IMR-90 (cell line): Measurements from ENCODE around the gene PHOSPHO1. TPM values are rescaled to one million over a fixed set of nuclear protein-coding genes. Genes with fewer than 3 reads are reported as not detected.
A peak's percentile ranks its signal among the peaks of the same experiment; 100 is the strongest.

Experiments
- ATAC-seq: fragments of 200-7000 bp; cut with Tn5 transposase; 2 replicates; pipeline ENCODE4 v1.9.1; 2020; ENCODE audit warnings: low read depth, mild to moderate bottlenecking, moderate library complexity
- BruUV-seq: library from RNA; stranded (reverse); fragments of 400-500 nt; replicated peaks from 2 replicates; lab custom pipeline; 2021; lab: Mats Ljungman, UMichigan
- CTCF ChIA-PET: fragments of 300-600 bp; formaldehyde crosslinking; extraction: SDS; loops from one replicate; lab custom pipeline; 2021; ENCODE audit warnings: antibody characterized with exemption; lab: Yijun Ruan, JAX
- POLR2A ChIA-PET: fragments of 300-600 bp; sonication (Branson Sonifier 250); formaldehyde crosslinking; loops from one replicate; lab custom pipeline; 2022; ENCODE audit warnings: antibody characterized with exemption; ENCODE audit not compliant: unreplicated experiment; lab: Charles Lee
- DNase-seq: peaks from one replicate; pipeline ENCODE4 v3.0.0; 2013
- H2AFZ ChIP-seq: replicated peaks from 2 replicates; pipeline ENCODE3; 2013; ENCODE audit warnings: low read length, mild to moderate bottlenecking; ENCODE audit not compliant: poor library complexity
- H2AK5ac ChIP-seq: 2 replicates; pipeline ENCODE4 v1.6.1; 2013; ENCODE audit warnings: low read depth, low read length, inconsistent platforms
- H2AK9ac ChIP-seq: replicated peaks from 2 replicates; pipeline ENCODE3; 2013; ENCODE audit warnings: mild to moderate bottlenecking, low read depth, low read length, moderate library complexity; ENCODE audit not compliant: poor library complexity
- H2BK120ac ChIP-seq: 2 replicates; pipeline ENCODE4 v1.6.1; 2013; ENCODE audit warnings: low read depth, low read length, inconsistent platforms
- H2BK15ac ChIP-seq: 3 replicates; pipeline ENCODE4 v1.6.1; 2013; ENCODE audit warnings: low read depth, low read length, inconsistent platforms
- H2BK20ac ChIP-seq: 2 replicates; pipeline ENCODE4 v1.6.1; 2013; ENCODE audit warnings: low read depth, mild to moderate bottlenecking, inconsistent platforms, low read length, moderate library complexity
- H2BK5ac ChIP-seq: 2 replicates; pipeline ENCODE4 v1.6.1; 2013; ENCODE audit warnings: mild to moderate bottlenecking, low read depth, low read length, inconsistent platforms; ENCODE audit not compliant: poor library complexity, severe bottlenecking
- H3K14ac ChIP-seq: replicated peaks from 2 replicates; pipeline ENCODE4 v1.6.1; 2013; ENCODE audit warnings: low read depth, low read length, inconsistent platforms
- H3K18ac ChIP-seq: 2 replicates; pipeline ENCODE4 v1.6.1; 2013; ENCODE audit warnings: low read depth, low read length, control low read depth
- H3K23ac ChIP-seq: 2 replicates; pipeline ENCODE4 v1.6.1; 2013; ENCODE audit warnings: low read depth, low read length, inconsistent platforms
- H3K27ac ChIP-seq: 2 replicates; pipeline ENCODE4 v1.5.1; 2013; ENCODE audit warnings: mild to moderate bottlenecking, control low read depth, low read length; ENCODE audit not compliant: insufficient read depth
- H3K27me3 ChIP-seq: 2 replicates; pipeline ENCODE4 v1.6.1; 2013; ENCODE audit warnings: low read length; ENCODE audit not compliant: control insufficient read depth, insufficient read depth
- H3K36me3 ChIP-seq: 2 replicates; pipeline ENCODE4 v1.6.1; 2013; ENCODE audit warnings: low read length, mixed read lengths; ENCODE audit not compliant: control insufficient read depth, insufficient read depth
- H3K4ac ChIP-seq: 2 replicates; pipeline ENCODE4 v1.6.1; 2013; ENCODE audit warnings: low read depth, low read length, inconsistent platforms
- H3K4me1 ChIP-seq: 2 replicates; pipeline ENCODE4 v1.6.1; 2013; ENCODE audit warnings: low read length, mixed read lengths; ENCODE audit not compliant: control insufficient read depth, insufficient read depth
- H3K4me2 ChIP-seq: 2 replicates; pipeline ENCODE4 v1.6.1; 2013; ENCODE audit warnings: low read depth, mild to moderate bottlenecking, control low read depth, low read length, moderate library complexity
- H3K4me3 ChIP-seq: 2 replicates; pipeline ENCODE4 v1.5.1; 2013; ENCODE audit warnings: low read depth, mild to moderate bottlenecking, control low read depth, low read length, moderate library complexity; ENCODE audit not compliant: insufficient read depth
- H3K56ac ChIP-seq: 2 replicates; pipeline ENCODE4 v1.6.1; 2013; ENCODE audit warnings: low read length, inconsistent platforms; ENCODE audit not compliant: insufficient read depth; ENCODE audit errors: extremely low read depth
- H3K79me1 ChIP-seq, 2 experiments: 2 replicates each; pipeline ENCODE4 v1.6.1; 2013; ENCODE audit warnings: low read length in 2 of 2, inconsistent platforms in 1 of 2, low read depth in 1 of 2
- H3K9ac ChIP-seq: 2 replicates; pipeline ENCODE4 v1.6.1; 2013; ENCODE audit warnings: low read depth, low read length, control low read depth
- H3K9me1 ChIP-seq: 2 replicates; pipeline ENCODE4 v1.6.1; 2013; ENCODE audit warnings: low read length, inconsistent platforms; ENCODE audit not compliant: insufficient read depth
- H3K9me3 ChIP-seq: 2 replicates; pipeline ENCODE4 v1.6.1; 2013; ENCODE audit warnings: low read length; ENCODE audit not compliant: control insufficient read depth, insufficient read depth
- H4K20me1 ChIP-seq: 2 replicates; pipeline ENCODE4 v1.6.1; 2013; ENCODE audit warnings: low read length, inconsistent platforms; ENCODE audit not compliant: insufficient read depth
- H4K5ac ChIP-seq: 2 replicates; pipeline ENCODE4 v1.6.1; 2013; ENCODE audit warnings: mild to moderate bottlenecking, low read depth, low read length, control low read depth
- H4K8ac ChIP-seq, 2 experiments: 2 replicates each; pipeline ENCODE4 v1.6.1; 2013; ENCODE audit warnings: low read depth in 2 of 2, low read length in 2 of 2, control low read depth in 1 of 2, inconsistent platforms in 1 of 2
- H4K91ac ChIP-seq: 2 replicates; pipeline ENCODE4 v1.6.1; 2013; ENCODE audit warnings: low read depth, low read length, inconsistent platforms; ENCODE audit not compliant: insufficient read depth
- CHD1 ChIP-seq: IDR thresholded peaks from 2 replicates; pipeline ENCODE4 v1.6.1; 2012; ENCODE audit warnings: low read depth, low read length, improper control_type of control experiment
- CTCF ChIP-seq: conservative IDR thresholded peaks from 2 replicates; pipeline ENCODE4 v1.5.1; 2012; ENCODE audit warnings: mild to moderate bottlenecking, low read depth, low read length, improper control_type of control experiment
- ELK1 ChIP-seq: fragments of 150-350 bp; IDR thresholded peaks from 2 replicates; pipeline ENCODE4 v1.6.1; 2016; ENCODE audit warnings: low read depth, mild to moderate bottlenecking, low read length, moderate library complexity, borderline replicate concordance
- FOS ChIP-seq: fragments of 150-350 bp; IDR thresholded peaks from 2 replicates; pipeline ENCODE4 v1.6.1; 2016; ENCODE audit warnings: low read depth, low read length
- NFE2L2 ChIP-seq: fragments of 150-350 bp; IDR thresholded peaks from 2 replicates; pipeline ENCODE4 v1.6.1; 2016; ENCODE audit warnings: low read depth, mild to moderate bottlenecking, low read length
- POLR2A ChIP-seq: IDR thresholded peaks from 2 replicates; pipeline ENCODE4 v1.6.1; 2012; ENCODE audit warnings: mild to moderate bottlenecking, low read depth, low read length
- RCOR1 ChIP-seq: IDR thresholded peaks from 2 replicates; pipeline ENCODE4 v1.6.1; 2012; ENCODE audit warnings: mild to moderate bottlenecking, low read length, improper control_type of control experiment; ENCODE audit not compliant: insufficient replicate concordance
- RFX5 ChIP-seq: IDR thresholded peaks from 2 replicates; pipeline ENCODE4 v1.8.0; 2012; ENCODE audit warnings: low read depth, mild to moderate bottlenecking, low read length, moderate library complexity
- SMC3 ChIP-seq: fragments of 150-350 bp; IDR thresholded peaks from 2 replicates; pipeline ENCODE4 v1.6.1; 2016; ENCODE audit warnings: low read depth, mild to moderate bottlenecking, antibody characterized with exemption, low read length, moderate library complexity
- WGBS, 2 experiments: methylation state at CpG; one replicate each; pipeline versions ENCODE4 v1.1.5 to v1.1.7; 2013; ENCODE audit warnings: missing lambda C conversion rate in 2 of 2; ENCODE audit not compliant: insufficient read length in 1 of 2; ENCODE audit errors: extremely low coverage in 2 of 2; 5-methylcytosine and 5-hydroxymethylcytosine counted together
- dilution Hi-C: fragments of 300-500 bp; cut with HindIII; formaldehyde crosslinking; loops from one replicate; pipeline ENCODE4 v1.14.3; 2018; ENCODE audit warnings: low sequenced_read_pairs; ENCODE audit not compliant: unreplicated experiment
- in situ Hi-C: fragments of 300-500 bp; cut with MboI; formaldehyde crosslinking; loops from 3 replicates; pipeline ENCODE4 v1.14.3; 2019; ENCODE audit warnings: low sequenced_read_pairs, inconsistent platforms, mixed read lengths
- intact Hi-C: fragments of 100-400 bp; cut with micrococcal nuclease; formaldehyde crosslinking; loops from 2 replicates; pipeline ENCODE4 v1.10.0; 2022
- polyA plus RNA-seq, 3 experiments: library from polyadenylated mRNA; depleted of rRNA; stranded (reverse); fragments of >200 nt; gene quantifications; 2 replicates each; pipeline ENCODE4 v1.2.3, GENCODE V29; 2012; ENCODE audit warnings: low replicate concordance in 1 of 3
- total RNA-seq: library from RNA; depleted of rRNA; stranded (reverse); fragments of >200 nt; gene quantifications from 2 replicates; pipeline ENCODE4 v1.2.3, GENCODE V29; 2012

PHOSPHO1 gene
- total and polyA plus RNA-seq, 2 of the 4 experiments (the other 2 are of a cell fraction) = under 0.01 to 0.48 TPM

- TF ChIP-seq CTCF = no peak
Measured at GRCh38 chr17:49260011-49260816, 29.6 kb upstream of the PHOSPHO1 start (continued).

GRCh38 chr17:49259663-49260010 is 29.1 kb upstream of the PHOSPHO1 start:
- no peak for DNase-seq
- Histone ChIP-seq H3K79me1 (no peaks in the 10 kb centered on the region), H2BK20ac (no peak overlapping the region), H3K4me1 (peaks cover 2% of the 10 kb centered on the region; the same call in 1 of the 2 replicates), H3K27ac (no peak overlapping the region; the same call in 1 of the 2 replicates), H3K14ac (0 out of 2 replicates have a peak overlapping the region, but pooled peaks have one; percentile 39), H3K4me2 (peak overlapping the region; percentile 48), H4K5ac (peak overlapping the region; percentile 8), H2BK120ac (peak overlapping the region; percentile 28; the same call in 1 of the 2 replicates), H3K4me3 (peak overlapping the region; percentile 46), H3K9ac (peak overlapping the region; percentile 5; the same call in 1 of the 2 replicates), H3K4ac (peak overlapping the region; percentile 62), H2AK5ac (peak overlapping the region; percentile 0; the same call in 1 of the 2 replicates), H3K9me3 (no peaks in the 10 kb centered on the region), H2AFZ (peak overlapping the region; percentile 96), H4K91ac (peak overlapping the region; percentile 45), H3K18ac (peak overlapping the region; percentile 2; the same call in 1 of the 2 replicates), H4K8ac (peak overlapping the region; percentile 48 to 78), H3K56ac (peak overlapping the region; percentile 22; the same call in 1 of the 2 replicates), H3K27me3 (peaks cover 3% of the 10 kb centered on the region; the same call in 1 of the 2 replicates), H2AK9ac (peak overlapping the region; percentile 67), H3K23ac (peak overlapping the region; percentile 57; the same call in 1 of the 2 replicates), H3K9me1 (no peaks in the 10 kb centered on the region), H4K20me1 (no peaks in the 10 kb centered on the region), H2BK15ac (peak overlapping the region; percentile 1; the same call in 1 of the 3 replicates), H3K36me3 (no peaks in the 10 kb centered on the region), H2BK5ac (peak overlapping the region; percentile 5)
- in situ Hi-C loops = no loop called here
- BruUV-seq = no TSS peak
- intact Hi-C loops = no loop called here
- dilution Hi-C loops = no loop called here
- ChIA-PET CTCF (no interaction called here), POLR2A (interaction anchor here (0.6 kb wide), 3 partner anchors 61 to 536 kb away, joined by 3 to 16 read pairs (median 8); no protein-coding TSS in a partner anchor)
- no CpG with 5 or more reads among the region's 10 CpGs for WGBS, 2 experiments
- no peak for ATAC-seq
- no peak for TF ChIP-seq RCOR1
- no peak for TF ChIP-seq CHD1
- no peak for TF ChIP-seq POLR2A
- TF ChIP-seq CTCF = no peak
- TF ChIP-seq NFE2L2 = no peak
- TF ChIP-seq RFX5 = no peak
- TF ChIP-seq SMC3 = no peak
- TF ChIP-seq FOS = no peak
- no peak for TF ChIP-seq ELK1
